Measurements from ENCODE around the gene RPS21.

Gene RPS21

GRCh38 chr20:62387933-62388635 is 1.2 kb downstream of the RPS21 start:
- TF ChIP-seq ZNF70 (CRISPR knock-in tag; IDR thresholded peaks at IDR 0.05): no peak
- TF ChIP-seq TSHZ2 (CRISPR knock-in tag; IDR thresholded peaks at IDR 0.05): no peak
- TF ChIP-seq TOX (CRISPR knock-in tag; IDR thresholded peaks at IDR 0.05; ENCODE audit: borderline replicate concordance): no peak
- TF ChIP-seq ISL1 (CRISPR knock-in tag; IDR thresholded peaks at IDR 0.05): no peak
- no peak for TF ChIP-seq ZNF8 (CRISPR knock-in tag; IDR thresholded peaks at IDR 0.05)
- no peak for TF ChIP-seq TCF4 (CRISPR knock-in tag; IDR thresholded peaks at IDR 0.05; ENCODE audit: borderline replicate concordance)
- TF ChIP-seq ZFP3 (CRISPR knock-in tag; IDR thresholded peaks at IDR 0.05): no peak
- no peak for TF ChIP-seq OSR1 (CRISPR knock-in tag; IDR thresholded peaks at IDR 0.05)
- TF ChIP-seq RARB (CRISPR knock-in tag; IDR thresholded peaks at IDR 0.05): no peak
- TF ChIP-seq ARNTL (CRISPR knock-in tag; IDR thresholded peaks at IDR 0.05; ENCODE audit: borderline replicate concordance, low read depth): no peak
- TF ChIP-seq ZNF565 (CRISPR knock-in tag; conservative IDR thresholded peaks at IDR 0.05; ENCODE audit: low read depth): no peak
- no peak for TF ChIP-seq BACH2 (CRISPR knock-in tag; IDR thresholded peaks at IDR 0.05; ENCODE audit: borderline replicate concordance)
- TF ChIP-seq ZFP30 (CRISPR knock-in tag; IDR thresholded peaks at IDR 0.05): no peak
- no peak for TF ChIP-seq CREB5 (CRISPR knock-in tag; IDR thresholded peaks at IDR 0.05; ENCODE audit: low read depth)
- ATAC-seq: no peak

GRCh38 chr20:62388839-62389600 is 2.1 kb downstream of the RPS21 start:
- TF ChIP-seq ISL1 (CRISPR knock-in tag; IDR thresholded peaks at IDR 0.05): no peak
- no peak for TF ChIP-seq GLIS3 (CRISPR knock-in tag; IDR thresholded peaks at IDR 0.05)
- no peak for TF ChIP-seq CSDC2 (CRISPR knock-in tag; IDR thresholded peaks at IDR 0.05)
- no peak for TF ChIP-seq ZFP30 (CRISPR knock-in tag; IDR thresholded peaks at IDR 0.05)
- TF ChIP-seq PPARA (CRISPR knock-in tag; IDR thresholded peaks at IDR 0.05; ENCODE audit: borderline replicate concordance): no peak
- no peak for TF ChIP-seq TSHZ2 (CRISPR knock-in tag; IDR thresholded peaks at IDR 0.05)
- no peak for TF ChIP-seq TOX (CRISPR knock-in tag; IDR thresholded peaks at IDR 0.05; ENCODE audit: borderline replicate concordance)
- TF ChIP-seq ZNF565 (CRISPR knock-in tag; conservative IDR thresholded peaks at IDR 0.05; ENCODE audit: low read depth): no peak
- no peak for TF ChIP-seq CSRNP3 (CRISPR knock-in tag; IDR thresholded peaks at IDR 0.05)
- no peak for TF ChIP-seq POU6F1 (CRISPR knock-in tag; IDR thresholded peaks at IDR 0.05; ENCODE audit: borderline replicate concordance, low read depth)
- no peak for TF ChIP-seq ZNF8 (CRISPR knock-in tag; IDR thresholded peaks at IDR 0.05)
- no peak for TF ChIP-seq ZC3H10 (CRISPR knock-in tag; IDR thresholded peaks at IDR 0.05)
- TF ChIP-seq CREB5 (CRISPR knock-in tag; IDR thresholded peaks at IDR 0.05; ENCODE audit: low read depth): no peak
- TF ChIP-seq SNAI2 (CRISPR knock-in tag; IDR thresholded peaks at IDR 0.05): no peak
- no peak for TF ChIP-seq ZNF70 (CRISPR knock-in tag; IDR thresholded peaks at IDR 0.05)
- TF ChIP-seq PATZ1 (CRISPR knock-in tag; IDR thresholded peaks at IDR 0.05; ENCODE audit: borderline replicate concordance): no peak
- TF ChIP-seq OSR1 (CRISPR knock-in tag; IDR thresholded peaks at IDR 0.05): no peak
- no peak for TF ChIP-seq BACH2 (CRISPR knock-in tag; IDR thresholded peaks at IDR 0.05; ENCODE audit: borderline replicate concordance)
- no peak for TF ChIP-seq RARB (CRISPR knock-in tag; IDR thresholded peaks at IDR 0.05)
- TF ChIP-seq ESRRG (CRISPR knock-in tag; IDR thresholded peaks at IDR 0.05): no peak
- no peak for ATAC-seq

Data from SK-N-SH treated with all-trans-retinoic acid at 6 μM for 48 hours (cell line).